Measurements from ENCODE around the gene SKAP1.

SKAP1 gene

DNA sequence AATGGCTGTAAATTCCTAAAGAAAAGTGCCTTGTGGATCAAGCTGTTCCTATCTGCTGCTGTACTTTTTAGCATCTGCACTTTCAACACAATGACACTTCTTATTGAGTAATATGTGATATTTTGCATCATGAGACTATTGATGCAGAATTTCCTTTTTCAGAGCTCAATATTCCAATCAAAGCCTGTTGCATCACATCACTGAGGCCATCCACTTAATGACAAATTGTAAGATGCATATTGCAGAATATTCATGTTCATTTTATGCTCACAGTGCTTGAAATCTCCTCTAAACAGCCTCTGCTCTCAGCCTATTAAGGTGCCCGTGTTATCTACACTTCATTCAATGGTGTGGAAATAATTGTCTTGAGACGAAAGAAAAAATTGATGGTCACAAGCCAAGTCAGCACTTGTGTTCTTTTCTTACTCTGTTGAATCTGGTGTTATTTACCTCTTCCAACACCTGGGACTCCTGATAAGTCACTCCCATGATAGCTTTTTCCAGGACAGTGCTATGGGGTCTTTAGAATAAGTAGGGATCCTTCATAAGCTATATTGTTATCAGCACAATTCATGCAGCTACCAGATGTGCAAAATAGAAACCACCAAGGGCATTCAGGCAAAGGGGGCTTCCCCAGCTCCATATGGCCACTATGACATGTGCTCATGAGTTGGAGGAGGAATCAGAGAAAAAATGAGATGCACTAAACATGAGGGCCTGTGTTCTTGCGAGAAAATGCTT is 9.3 kb upstream of the SKAP1 start:
- no peaks in the 10 kb centered on the region for H3K4me1 ChIP-seq
- H3K9me3 ChIP-seq = no peaks in the 10 kb centered on the region
- H3K27me3 ChIP-seq = peaks cover 78% of the 10 kb centered on the region
- no peak for TF ChIP-seq CTCF (IDR thresholded peaks at IDR 0.05; ENCODE audit: low read depth, low read length)
- no peak for DNase-seq
- H3K36me3 ChIP-seq = no peaks in the 10 kb centered on the region
- H3K4me3 ChIP-seq (ENCODE audit: low read depth, low read length) = no peak overlapping the region

DNA sequence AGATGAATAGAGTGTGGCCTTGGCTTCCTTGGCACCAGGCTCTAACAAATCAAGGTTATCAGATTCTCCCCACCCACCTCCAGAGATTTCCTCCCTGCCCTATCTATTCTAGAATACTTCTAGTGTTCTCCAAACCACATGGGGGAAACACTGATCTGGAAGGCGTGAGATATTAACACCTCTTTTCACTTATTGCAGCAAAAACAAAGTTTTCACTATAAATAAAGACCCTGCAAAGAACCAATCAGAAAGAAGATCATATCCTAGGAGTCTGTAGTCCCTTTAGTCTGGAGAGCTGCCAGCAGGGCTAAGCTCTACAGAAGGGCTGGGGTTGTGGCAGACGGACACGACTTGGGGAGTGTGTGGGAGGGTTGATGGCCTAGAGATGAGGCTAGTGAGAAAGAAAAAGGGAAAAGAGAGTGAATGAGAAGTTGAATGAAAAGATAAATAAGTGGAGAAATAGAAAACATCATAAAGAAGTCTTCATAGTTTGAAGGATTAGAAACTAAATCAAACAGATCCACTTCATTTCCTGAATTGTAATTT is 8.6 kb upstream of the SKAP1 start:
- Histone ChIP-seq H3K36me3 (no peaks in the 10 kb centered on the region), H3K9me3 (no peaks in the 10 kb centered on the region), H3K4me1 (no peaks in the 10 kb centered on the region), H3K4me3 (ENCODE audit: low read depth, low read length) (no peak overlapping the region), H3K27me3 (peaks cover 81% of the 10 kb centered on the region)
- DNase-seq = no peak
- TF ChIP-seq CTCF (IDR thresholded peaks at IDR 0.05; ENCODE audit: low read depth, low read length) = no peak

GRCh38 chr17:48433896-48434295 is 3.9 kb upstream of the SKAP1 start:
- Histone ChIP-seq H3K27me3 (peaks cover 88% of the 10 kb centered on the region), H3K36me3 (no peaks in the 10 kb centered on the region), H3K4me3 (ENCODE audit: low read depth, low read length) (no peak overlapping the region), H3K9me3 (no peaks in the 10 kb centered on the region), H3K4me1 (no peaks in the 10 kb centered on the region)
- TF ChIP-seq CTCF (IDR thresholded peaks at IDR 0.05; ENCODE audit: low read depth, low read length) = no peak
- DNase-seq = no peak

GRCh38 chr17:48432820-48433775 is 3.1 kb upstream of the SKAP1 start:
- Histone ChIP-seq H3K4me3 (ENCODE audit: low read depth, low read length) (no peak overlapping the region), H3K4me1 (no peaks in the 10 kb centered on the region), H3K27me3 (peaks cover 90% of the 10 kb centered on the region), H3K9me3 (no peaks in the 10 kb centered on the region), H3K36me3 (no peaks in the 10 kb centered on the region)
- no peak for TF ChIP-seq CTCF (IDR thresholded peaks at IDR 0.05; ENCODE audit: low read depth, low read length)
- DNase-seq = no peak

DNA sequence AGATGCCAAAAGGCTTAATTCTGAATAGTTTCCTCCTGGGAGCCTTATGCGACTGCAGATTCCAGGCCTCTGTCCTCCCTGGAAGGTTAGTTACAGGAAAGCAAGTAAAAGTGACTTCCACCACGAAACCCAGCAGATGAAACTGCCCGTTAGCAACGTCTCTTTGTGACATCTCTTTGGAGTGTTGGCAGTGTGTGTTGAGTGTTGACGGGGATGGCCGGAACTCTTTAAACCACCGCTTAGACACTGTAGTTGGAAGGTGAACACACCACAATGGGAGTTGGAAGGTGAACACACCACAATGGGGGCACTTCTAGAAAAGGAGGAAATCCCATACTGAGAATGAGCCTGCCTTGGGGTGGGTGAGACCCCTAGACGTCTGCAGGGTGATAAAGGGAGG is 858 bp downstream of the SKAP1 start:
- Histone ChIP-seq H3K4me1 (no peaks in the 10 kb centered on the region), H3K27me3 (peaks cover 86% of the 10 kb centered on the region), H3K4me3 (ENCODE audit: low read depth, low read length) (no peak overlapping the region), H3K36me3 (no peaks in the 10 kb centered on the region), H3K9me3 (no peaks in the 10 kb centered on the region)
- TF ChIP-seq CTCF (IDR thresholded peaks at IDR 0.05; ENCODE audit: low read depth, low read length) = no peak
- DNase-seq = no peak

Data from BE2C (cell line).